K562 (cell line): Measurements from ENCODE around the gene ING1. TPM values are rescaled to one million over a fixed set of nuclear protein-coding genes. Genes with fewer than 3 reads are reported as not detected.

Experiments used
- ATAC-seq: fragments of 200-7000 bp; cut with Tn5 transposase; 3 replicates; pipeline ENCODE4 v1.9.1; 2020; ENCODE audit warnings: moderate library complexity
- BruUV-seq: library from RNA; stranded (reverse); fragments of 400-500 nt; replicated peaks from 2 replicates; lab custom pipeline; 2021; lab: Mats Ljungman, UMichigan
- CTCF ChIA-PET: fragments of 300-600 bp; formaldehyde crosslinking; extraction: SDS; loops from one replicate; lab custom pipeline; 2021; ENCODE audit warnings: low intra/inter-chr PET ratio; lab: Yijun Ruan, JAX
- POLR2A ChIA-PET: fragments of 300-600, 350-650 bp; sonication (Branson Sonifier 250); formaldehyde crosslinking; extraction: SDS; loops from one replicate; lab custom pipeline; 2021; ENCODE audit warnings: antibody characterized with exemption, inconsistent platforms; lab: Yijun Ruan, JAX
- DNase-seq, 4 experiments: peaks; one replicate each; pipeline versions ENCODE4 v3.0.0 to v3.0.0-alpha.2; 2011 to 2018; ENCODE audit warnings: low spot score in 3 of 4, mixed read lengths in 3 of 4; ENCODE audit errors: extremely low read depth in 1 of 4
- FAIRE-seq: peaks from 2 replicates; lab custom pipeline; 2011; peaks lifted over from hg19 to GRCh38; lab: Jason Lieb, UNC
- H2AFZ ChIP-seq: 2 replicates; pipeline ENCODE4 v1.6.0; 2011; ENCODE audit warnings: low read depth, low read length, control low read depth, inconsistent platforms
- H3K27ac ChIP-seq: fragments of 200-600 bp; 3 replicates; pipeline ENCODE4 v1.8.0; 2011; ENCODE audit warnings: low read depth, mild to moderate bottlenecking, control low read depth, inconsistent platforms, low read length, moderate library complexity, mixed read lengths; ENCODE audit errors: extremely low read depth
- H3K27me3 ChIP-seq, 2 experiments: fragments of 300-600 bp in 1 of 2; 2 replicates in 1 of 2; 3 replicates in 1 of 2; pipeline versions ENCODE4 v1.6.0 to v1.8.0; 2011; ENCODE audit warnings: inconsistent platforms in 2 of 2, low read length in 2 of 2, mild to moderate bottlenecking in 1 of 2, mixed read lengths in 1 of 2, moderate library complexity in 1 of 2; ENCODE audit not compliant: control insufficient read depth in 2 of 2, insufficient read depth in 2 of 2
- H3K36me3 ChIP-seq: fragments of 300-600 bp; 3 replicates; pipeline ENCODE4 v1.8.0; 2011; ENCODE audit warnings: mild to moderate bottlenecking, low read length, inconsistent platforms; ENCODE audit not compliant: control insufficient read depth, insufficient read depth
- H3K4me1 ChIP-seq, 2 experiments: fragments of 200-600 bp in 1 of 2; replicated peaks in 1 of 2; 2 replicates in 1 of 2; 3 replicates in 1 of 2; pipeline versions ENCODE4 v1.5.1 to v1.8.0; 2011; ENCODE audit warnings: inconsistent platforms in 2 of 2, low read length in 2 of 2, mild to moderate bottlenecking in 1 of 2, mixed read lengths in 1 of 2, moderate library complexity in 1 of 2; ENCODE audit not compliant: control insufficient read depth in 2 of 2, insufficient read depth in 2 of 2
- H3K4me2 ChIP-seq: 2 replicates; pipeline ENCODE4 v1.6.1; 2011; ENCODE audit warnings: low read length, control low read depth, inconsistent platforms, mixed read lengths; ENCODE audit not compliant: insufficient read depth
- H3K4me3 ChIP-seq: fragments of 200-600 bp; sonication (generic), shearing (Covaris generic); 2 replicates; pipeline ENCODE4 v1.5.1; 2016; ENCODE audit warnings: control low read depth, inconsistent platforms
- H3K79me2 ChIP-seq: fragments of 200-600 bp; 3 replicates; pipeline ENCODE4 v1.8.0; 2011; ENCODE audit warnings: low read length, inconsistent platforms; ENCODE audit not compliant: control insufficient read depth, insufficient read depth
- H3K9ac ChIP-seq, 2 experiments: 2 replicates each; pipeline versions ENCODE4 v1.6.0 to v1.6.1; 2011; ENCODE audit warnings: low read depth in 2 of 2, low read length in 2 of 2, control low read depth in 1 of 2, inconsistent platforms in 1 of 2, mild to moderate bottlenecking in 1 of 2, mixed read lengths in 1 of 2; ENCODE audit not compliant: insufficient read depth in 1 of 2
- H3K9me1 ChIP-seq: one replicate; pipeline ENCODE4 v1.6.0; 2011; ENCODE audit warnings: inconsistent platforms, mild to moderate bottlenecking, low read length, moderate library complexity; ENCODE audit not compliant: control insufficient read depth, insufficient read depth
- H3K9me3 ChIP-seq: replicated peaks from 2 replicates; pipeline ENCODE4 v1.5.1; 2011; ENCODE audit warnings: low read depth, low read length, inconsistent platforms; ENCODE audit not compliant: control insufficient read depth, insufficient read depth
- H4K20me1 ChIP-seq: replicated peaks from 2 replicates; pipeline ENCODE4 v1.6.1; 2011; ENCODE audit warnings: low read length, inconsistent platforms, mixed read lengths; ENCODE audit not compliant: control insufficient read depth, insufficient read depth
- CC2D1A ChIP-seq: fragments of 450-650 bp; IDR thresholded peaks from 2 replicates; pipeline ENCODE4 v1.6.1; 2017; ENCODE audit warnings: mild to moderate bottlenecking
- CREM ChIP-seq: IDR thresholded peaks from 2 replicates; pipeline ENCODE4 v1.6.1; 2014; ENCODE audit warnings: antibody characterized with exemption, low read depth
- CTCF ChIP-seq, 3 experiments: IDR thresholded peaks in 2 of 3; conservative IDR thresholded peaks in 1 of 3; 2 replicates each; pipeline ENCODE4 v1.5.1; 2011 to 2012; ENCODE audit warnings: low read length in 3 of 3, mild to moderate bottlenecking in 3 of 3, control low read depth in 2 of 3, improper control_type of control experiment in 1 of 3, inconsistent platforms in 1 of 3, low read depth in 1 of 3, mixed read lengths in 1 of 3, moderate library complexity in 1 of 3; ENCODE audit not compliant: insufficient read depth in 2 of 3
- FOXJ2 ChIP-seq: fragments of 200-800 bp; sonication (Bioruptor generic); IDR thresholded peaks from 2 replicates; pipeline ENCODE4 v1.6.1; 2016; ENCODE audit warnings: missing genetic modification characterization, missing compliant biosample characterization
- MCM3 ChIP-seq: fragments of 450-650 bp; IDR thresholded peaks from 2 replicates; pipeline ENCODE4 v1.6.1; 2016
- MEF2D ChIP-seq: conservative IDR thresholded peaks from 2 replicates; pipeline ENCODE4 v1.6.1; 2016; ENCODE audit warnings: low read depth, missing genetic modification characterization, missing compliant biosample characterization
- RAD21 ChIP-seq, 2 experiments: fragments of 250-450 bp in 1 of 2; fragments of 450-650 bp in 1 of 2; sonication (Bioruptor Pico) in 1 of 2; formaldehyde crosslinking in 1 of 2; IDR thresholded peaks in 1 of 2; conservative IDR thresholded peaks in 1 of 2; 2 replicates each; pipeline versions ENCODE4 v1.4.0 to v1.8.0; 2020 to 2022; ENCODE audit warnings: mild to moderate bottlenecking in 2 of 2, moderate library complexity in 1 of 2
- RBM34 ChIP-seq: fragments of 200-400 bp; formaldehyde crosslinking; IDR thresholded peaks from 2 replicates; pipeline ENCODE4 v1.6.1; 2018; ENCODE audit warnings: low read length, borderline replicate concordance; ENCODE audit not compliant: insufficient read depth
- RCOR1 ChIP-seq, 2 experiments: IDR thresholded peaks; 2 replicates each; pipeline ENCODE4 v1.6.1; 2012; ENCODE audit warnings: low read depth in 2 of 2, low read length in 2 of 2, borderline replicate concordance in 1 of 2, improper control_type of control experiment in 1 of 2
- SIN3B ChIP-seq: fragments of 450-650 bp; IDR thresholded peaks from 2 replicates; pipeline ENCODE4 v1.6.1; 2017; ENCODE audit warnings: low read depth, mild to moderate bottlenecking, moderate library complexity
- SNRNP70 ChIP-seq: fragments of 200-400 bp; formaldehyde crosslinking; optimal IDR thresholded peaks from 2 replicates; pipeline ENCODE3; 2017; ENCODE audit warnings: low read depth, low read length
- STAG1 ChIP-seq: sonication (generic); formaldehyde crosslinking; IDR thresholded peaks from 2 replicates; pipeline ENCODE4 v1.5.0; 2020; ENCODE audit warnings: missing genetic modification reagents, borderline replicate concordance
- U2AF1 ChIP-seq: fragments of 200-400 bp; formaldehyde crosslinking; optimal IDR thresholded peaks from 2 replicates; pipeline ENCODE3; 2017; ENCODE audit warnings: mild to moderate bottlenecking, low read depth, low read length, moderate library complexity
- ZNF224 ChIP-seq: sonication (generic); formaldehyde crosslinking; IDR thresholded peaks from 2 replicates; pipeline ENCODE4 v1.8.0; 2022; ENCODE audit warnings: mild to moderate bottlenecking, missing genetic modification reagents
- ZNF274 ChIP-seq: IDR thresholded peaks from 2 replicates; pipeline ENCODE4 v1.6.1; 2011; ENCODE audit warnings: low read depth, mild to moderate bottlenecking, low read length, moderate library complexity, borderline replicate concordance
- ZNF277 ChIP-seq: fragments of 250-450 bp; sonication (Bioruptor Pico); IDR thresholded peaks from 2 replicates; pipeline ENCODE4 v1.8.0; 2022; ENCODE audit warnings: inconsistent platforms, mild to moderate bottlenecking, moderate library complexity, borderline replicate concordance
- ZNF311 ChIP-seq: fragments of 250-450 bp; sonication (Bioruptor Pico); IDR thresholded peaks from 2 replicates; pipeline ENCODE4 v1.4.0; 2020; ENCODE audit warnings: mild to moderate bottlenecking, moderate library complexity
- WGBS: fragments of 100-300 bp; shearing (Covaris generic); methylation state at CpG from one replicate; pipeline ENCODE4 v1.1.6; 2016; ENCODE audit warnings: low coverage, mixed read lengths; ENCODE audit not compliant: insufficient coverage; ENCODE audit errors: missing lambda C conversion rate; 5-methylcytosine and 5-hydroxymethylcytosine counted together
- in situ Hi-C: fragments of 300-500 bp; cut with MboI; formaldehyde crosslinking; loops from 4 replicates; pipeline ENCODE4 v1.15.0; 2018; ENCODE audit warnings: inconsistent platforms, mixed read lengths
- intact Hi-C: fragments of 100-400 bp; cut with micrococcal nuclease; formaldehyde crosslinking; loops from 2 replicates; pipeline ENCODE4 v1.14.2; 2022
- polyA plus RNA-seq, 8 experiments: library from polyadenylated mRNA; depleted of rRNA in 4 of 8; stranded (reverse) in 5 of 8; unstranded in 3 of 8; fragments of >200 nt; fragmentation: Nextera tagmentation in 2 of 8; fragmentation: Illumina TruSeq in 1 of 8; extraction: Ambion mirVana in 2 of 8; extraction: Trizol in 1 of 8; gene quantifications; 2 replicates each; pipeline versions ENCODE4 v1.2.1 to v1.2.3, GENCODE V29; 2011 to 2014; ENCODE audit warnings: inconsistent platforms in 1 of 8, missing spikeins in 1 of 8
- total RNA-seq, 7 experiments: library from RNA; depleted of rRNA in 6 of 7; stranded (reverse); fragments of >200 nt in 6 of 7; fragmentation: Illumina TruSeq in 2 of 7; extraction: Trizol in 2 of 7; gene quantifications; 2 replicates each; pipeline versions ENCODE4 v1.2.1 to v1.2.3, GENCODE V29; 2011 to 2021; ENCODE audit warnings: low replicate concordance in 1 of 7
- TF ChIP-seq, protein P1 (sequence below): fragments of 250-450 bp; sonication (Bioruptor Pico); IDR thresholded peaks from 2 replicates; pipeline ENCODE4 v1.8.0; 2021; ENCODE audit warnings: moderate library complexity, mild to moderate bottlenecking, inconsistent platforms

ING1 gene
- total and polyA plus RNA-seq, 9 of the 15 experiments (the other 6 are each of a cell fraction or from before 2014, with no cell fraction given): 1.0 to 20.1 (median 8.2) TPM

DNA sequence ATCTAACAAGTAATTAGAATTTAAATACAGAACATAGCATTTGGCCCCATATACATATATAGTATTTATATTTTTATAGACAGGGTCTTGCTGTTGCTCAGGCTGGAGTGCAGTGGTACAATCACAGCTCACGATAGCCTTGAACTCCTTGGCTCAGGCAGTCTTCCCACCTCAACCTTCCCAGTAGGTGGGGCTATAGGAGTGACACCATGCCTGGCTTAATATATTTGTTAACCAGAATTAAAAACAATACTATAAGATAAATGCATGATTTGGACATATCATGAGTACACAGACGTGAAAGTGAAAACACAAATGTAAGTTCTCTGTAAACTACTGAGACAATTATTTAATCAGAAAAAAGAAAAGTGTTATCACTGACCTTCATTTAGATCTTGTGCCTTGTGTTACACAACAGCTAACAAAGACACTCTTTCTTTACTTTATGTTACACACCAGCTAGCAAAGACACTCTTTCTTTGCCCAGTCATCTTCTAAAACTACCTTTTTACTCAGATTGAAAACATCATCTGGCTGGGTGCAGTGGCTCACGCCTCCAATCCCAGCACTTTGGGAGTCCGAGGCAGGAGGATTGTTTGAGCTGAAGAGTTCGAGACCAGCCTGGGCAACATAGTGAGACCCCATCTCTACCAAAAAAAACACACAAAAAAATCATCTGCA, 30.2 kb upstream of the ING1 start:
- intact Hi-C loops (loop anchor here (5.0 kb wide), 1 partner anchor 134 kb away; no protein-coding TSS in a partner anchor), in situ Hi-C loops (no loop called here)
- no peak overlapping the region for H2AFZ ChIP-seq
- H4K20me1 ChIP-seq: no peaks in the 10 kb centered on the region
- no peaks in the 10 kb centered on the region for H3K9me1 ChIP-seq
- H3K4me1 ChIP-seq: no peaks in the 10 kb centered on the region; a peak in 1 of 5 replicates
- CTCF ChIA-PET: no interaction called here
- 88% methylated on average over 5 of the region's 5 CpGs for WGBS
- no TSS peak for BruUV-seq
- ATAC-seq: peak; percentile 67
- DNase-seq: peak in 1 of 4 experiments; percentile 11
- no peak overlapping the region for H3K27ac ChIP-seq
- FAIRE-seq: no peak
- H3K27me3 ChIP-seq: no peaks in the 10 kb centered on the region
- no peak overlapping the region for H3K9ac ChIP-seq
- POLR2A ChIA-PET: interaction anchor here (0.9 kb wide), 1 partner anchor 32 kb away, joined by 5 read pairs; no protein-coding TSS in a partner anchor
- no peak overlapping the region for H3K4me2 ChIP-seq
- H3K4me3 ChIP-seq: no peak overlapping the region
- peaks cover 64% of the 10 kb centered on the region; the same call in 2 of the 3 replicates for H3K36me3 ChIP-seq
- H3K9me3 ChIP-seq: no peaks in the 10 kb centered on the region
- no peaks in the 10 kb centered on the region for H3K79me2 ChIP-seq
- TF ChIP-seq SIN3B (no peak), ZNF277 (CRISPR knock-in tag) (no peak), ZNF224 (CRISPR knock-in tag) (no peak), CREM (no peak), MCM3 (no peak), ZNF311 (no peak), RAD21 (CRISPR knock-in tag; conservative IDR thresholded peaks at IDR 0.05 in 1 of 2, IDR thresholded peaks at IDR 0.05 in 1 of 2) (peak in 1 of 2 experiments; percentile 43; a peak in 3 of 4 replicates), CTCF (IDR thresholded peaks at IDR 0.05 in 2 of 3, conservative IDR thresholded peaks at IDR 0.05 in 1 of 3; ENCODE audit: insufficient read depth in 2 of 3, low read depth in 1 of 3, low read length in 3 of 3) (peak in 1 of 3 experiments; percentile 41; a peak in 2 of 6 replicates), SNRNP70 (no peak), RBM34 (no peak), MEF2D (tag) (no peak), RCOR1 (IDR thresholded peaks at IDR 0.05; ENCODE audit: borderline replicate concordance in 1 of 2, low read depth in 2 of 2, low read length in 2 of 2) (no peak), STAG1 (no peak), CC2D1A (no peak), FOXJ2 (tag) (no peak), ZNF274 (no peak), U2AF1 (no peak)
- TF ChIP-seq, protein P1, sequence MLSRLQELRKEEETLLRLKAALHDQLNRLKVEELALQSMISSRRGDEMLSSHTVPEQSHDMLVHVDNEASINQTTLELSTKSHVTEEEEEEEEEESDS: no peak
